ENCODE measurements around the gene FGFR4.

DNA sequence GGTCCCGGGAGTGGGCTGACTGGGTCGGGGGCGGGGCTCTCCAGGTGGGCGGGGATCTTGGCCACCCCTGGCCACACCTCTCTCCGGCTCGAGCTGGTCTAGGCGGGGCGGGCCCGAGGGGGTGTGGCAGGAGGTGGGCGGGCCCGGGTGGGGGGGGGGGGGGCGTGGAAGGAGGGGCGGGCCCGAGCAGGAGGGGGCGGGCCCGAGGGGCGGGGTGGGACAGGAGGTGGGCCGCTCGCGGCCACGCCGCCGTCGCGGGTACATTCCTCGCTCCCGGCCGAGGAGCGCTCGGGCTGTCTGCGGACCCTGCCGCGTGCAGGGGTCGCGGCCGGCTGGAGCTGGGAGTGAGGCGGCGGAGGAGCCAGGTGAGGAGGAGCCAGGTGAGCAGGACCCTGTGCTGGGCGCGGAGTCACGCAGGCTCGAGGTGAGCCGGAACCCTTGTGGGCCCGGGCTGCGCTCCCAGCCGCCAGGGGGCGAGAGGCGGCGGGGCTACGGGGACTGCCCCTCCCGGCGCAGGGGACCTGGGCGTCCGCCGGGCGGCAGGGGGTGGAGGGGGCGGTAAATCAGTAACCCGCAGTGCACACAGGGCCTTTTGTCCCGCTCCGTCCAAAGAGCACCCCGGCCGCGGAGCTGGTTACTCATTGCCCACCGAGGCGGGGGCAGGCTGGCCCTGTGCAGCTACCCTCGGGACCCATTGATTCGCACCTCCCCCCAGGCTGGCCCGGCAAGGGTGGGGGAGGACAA lies at the start of gene FGFR4:
- TF ChIP-seq POLR2A (IDR thresholded peaks at IDR 0.05; ENCODE audit: low read depth) (no peak), EP300 (IDR thresholded peaks at IDR 0.05) (no peak), POLR2AphosphoS5 (IDR thresholded peaks at IDR 0.05) (no peak)
- TF ChIP-seq, protein P1, sequence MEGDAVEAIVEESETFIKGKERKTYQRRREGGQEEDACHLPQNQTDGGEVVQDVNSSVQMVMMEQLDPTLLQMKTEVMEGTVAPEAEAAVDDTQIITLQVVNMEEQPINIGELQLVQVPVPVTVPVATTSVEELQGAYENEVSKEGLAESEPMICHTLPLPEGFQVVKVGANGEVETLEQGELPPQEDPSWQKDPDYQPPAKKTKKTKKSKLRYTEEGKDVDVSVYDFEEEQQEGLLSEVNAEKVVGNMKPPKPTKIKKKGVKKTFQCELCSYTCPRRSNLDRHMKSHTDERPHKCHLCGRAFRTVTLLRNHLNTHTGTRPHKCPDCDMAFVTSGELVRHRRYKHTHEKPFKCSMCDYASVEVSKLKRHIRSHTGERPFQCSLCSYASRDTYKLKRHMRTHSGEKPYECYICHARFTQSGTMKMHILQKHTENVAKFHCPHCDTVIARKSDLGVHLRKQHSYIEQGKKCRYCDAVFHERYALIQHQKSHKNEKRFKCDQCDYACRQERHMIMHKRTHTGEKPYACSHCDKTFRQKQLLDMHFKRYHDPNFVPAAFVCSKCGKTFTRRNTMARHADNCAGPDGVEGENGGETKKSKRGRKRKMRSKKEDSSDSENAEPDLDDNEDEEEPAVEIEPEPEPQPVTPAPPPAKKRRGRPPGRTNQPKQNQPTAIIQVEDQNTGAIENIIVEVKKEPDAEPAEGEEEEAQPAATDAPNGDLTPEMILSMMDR (IDR thresholded peaks at IDR 0.05), result peak in 2 of 3 experiments; percentile 41 to 65

Data from esophagus muscularis mucosa (tissue), 4 donors.